Measurements from ENCODE around the gene PDE4D. TPM values are rescaled to one million over a fixed set of nuclear protein-coding genes. Genes with fewer than 3 reads are reported as not detected.

PDE4D gene
- total RNA-seq, 1 donor from 2014 or later: 2.3 TPM

DNA sequence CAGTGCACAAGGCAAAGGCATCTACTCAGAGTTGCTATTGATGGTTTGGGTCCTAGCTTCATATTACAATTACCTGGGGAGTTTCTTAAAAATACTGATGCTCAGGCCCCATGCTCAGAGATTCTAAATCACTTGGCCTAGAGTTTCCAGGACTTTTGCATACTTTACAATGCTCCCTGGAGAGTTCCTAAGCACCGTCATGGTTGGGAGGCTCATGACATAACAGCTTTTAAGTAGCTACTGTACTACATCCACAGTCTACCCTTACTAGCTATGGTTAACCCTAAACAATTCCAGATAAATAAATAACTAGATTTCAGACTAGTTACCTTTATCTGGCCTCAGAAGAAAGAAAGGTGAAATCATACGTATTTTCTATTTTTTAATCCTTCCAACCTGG lies 414.4 kb downstream of the PDE4D start:
- H3K27me3 Mint-ChIP-seq (ENCODE audit: insufficient read depth, low read depth): peaks cover 2% of the 10 kb centered on the region

GRCh38 chr5:59474324-59474723 lies 419.2 kb downstream of the PDE4D start:
- no peak overlapping the region for H3K27ac ChIP-seq
- H3K9me3 ChIP-seq (ENCODE audit: low read depth): no peaks in the 10 kb centered on the region
- peaks cover 3% of the 10 kb centered on the region for H3K4me1 Mint-ChIP-seq
- no peak overlapping the region for H3K27ac Mint-ChIP-seq
- H3K4me2 ChIP-seq: no peak overlapping the region
- no peaks in the 10 kb centered on the region for H3K79me2 ChIP-seq (ENCODE audit: low read depth)
- TF ChIP-seq, protein P1, sequence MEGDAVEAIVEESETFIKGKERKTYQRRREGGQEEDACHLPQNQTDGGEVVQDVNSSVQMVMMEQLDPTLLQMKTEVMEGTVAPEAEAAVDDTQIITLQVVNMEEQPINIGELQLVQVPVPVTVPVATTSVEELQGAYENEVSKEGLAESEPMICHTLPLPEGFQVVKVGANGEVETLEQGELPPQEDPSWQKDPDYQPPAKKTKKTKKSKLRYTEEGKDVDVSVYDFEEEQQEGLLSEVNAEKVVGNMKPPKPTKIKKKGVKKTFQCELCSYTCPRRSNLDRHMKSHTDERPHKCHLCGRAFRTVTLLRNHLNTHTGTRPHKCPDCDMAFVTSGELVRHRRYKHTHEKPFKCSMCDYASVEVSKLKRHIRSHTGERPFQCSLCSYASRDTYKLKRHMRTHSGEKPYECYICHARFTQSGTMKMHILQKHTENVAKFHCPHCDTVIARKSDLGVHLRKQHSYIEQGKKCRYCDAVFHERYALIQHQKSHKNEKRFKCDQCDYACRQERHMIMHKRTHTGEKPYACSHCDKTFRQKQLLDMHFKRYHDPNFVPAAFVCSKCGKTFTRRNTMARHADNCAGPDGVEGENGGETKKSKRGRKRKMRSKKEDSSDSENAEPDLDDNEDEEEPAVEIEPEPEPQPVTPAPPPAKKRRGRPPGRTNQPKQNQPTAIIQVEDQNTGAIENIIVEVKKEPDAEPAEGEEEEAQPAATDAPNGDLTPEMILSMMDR (IDR thresholded peaks at IDR 0.05): no peak
- TF ChIP-seq EZH2phosphoT487 (IDR thresholded peaks at IDR 0.05) (no peak), EZH2 (IDR thresholded peaks at IDR 0.05) (no peak)
- H3K36me3 ChIP-seq: no peaks in the 10 kb centered on the region
- no peaks in the 10 kb centered on the region for H4K20me1 ChIP-seq (ENCODE audit: low read depth)
- no peaks in the 10 kb centered on the region for H3K4me1 ChIP-seq
- H3K9me3 Mint-ChIP-seq: no peaks in the 10 kb centered on the region
- H3K9ac ChIP-seq: no peak overlapping the region
- no peaks in the 10 kb centered on the region for H3K27me3 ChIP-seq
- H3F3A ChIP-seq (ENCODE audit: low read depth): no peaks in the 10 kb centered on the region
- no peak overlapping the region for H2AFZ ChIP-seq (replicated peaks)
- no peak for DNase-seq (ENCODE audit: low spot score)
- no peak overlapping the region for H3K4me3 Mint-ChIP-seq
- H3K4me3 ChIP-seq: no peak overlapping the region
- H3K27me3 Mint-ChIP-seq (ENCODE audit: insufficient read depth, low read depth): no peaks in the 10 kb centered on the region
- no peaks in the 10 kb centered on the region for H3K36me3 Mint-ChIP-seq

More for the DNA sequence above, 414.4 kb downstream of the PDE4D start:
- no peaks in the 10 kb centered on the region for H3K9me3 ChIP-seq (ENCODE audit: low read depth)
- TF ChIP-seq EZH2 (IDR thresholded peaks at IDR 0.05) (no peak), EZH2phosphoT487 (IDR thresholded peaks at IDR 0.05) (no peak)
- TF ChIP-seq, protein P1 (IDR thresholded peaks at IDR 0.05): no peak
- no peak overlapping the region for H3K4me2 ChIP-seq
- Mint-ChIP-seq H3K9me3 (no peaks in the 10 kb centered on the region), H3K4me3 (no peak overlapping the region), H3K36me3 (no peaks in the 10 kb centered on the region), H3K4me1 (peaks cover 3% of the 10 kb centered on the region), H3K27ac (no peak overlapping the region)
- H3K9ac ChIP-seq: no peak overlapping the region
- no peaks in the 10 kb centered on the region for H3K36me3 ChIP-seq
- DNase-seq (ENCODE audit: low spot score): no peak
- H3K79me2 ChIP-seq (ENCODE audit: low read depth): no peaks in the 10 kb centered on the region
- no peak overlapping the region for H2AFZ ChIP-seq (replicated peaks)
- no peaks in the 10 kb centered on the region for H3K27me3 ChIP-seq
- H3K4me1 ChIP-seq: no peaks in the 10 kb centered on the region
- no peaks in the 10 kb centered on the region for H3F3A ChIP-seq (ENCODE audit: low read depth)
- no peak overlapping the region for H3K4me3 ChIP-seq
- H4K20me1 ChIP-seq (ENCODE audit: low read depth): no peaks in the 10 kb centered on the region
- no peak overlapping the region for H3K27ac ChIP-seq

- Histone ChIP-seq H3K9me3 (ENCODE audit: low read depth) (no peaks in the 10 kb centered on the region), H3F3A (ENCODE audit: low read depth) (no peaks in the 10 kb centered on the region), H3K4me2 (no peak overlapping the region), H3K27me3 (no peaks in the 10 kb centered on the region), H3K4me1 (no peaks in the 10 kb centered on the region), H3K9ac (no peak overlapping the region), H3K27ac (no peak overlapping the region), H2AFZ (replicated peaks) (no peak overlapping the region), H3K79me2 (ENCODE audit: low read depth) (no peaks in the 10 kb centered on the region), H4K20me1 (ENCODE audit: low read depth) (no peaks in the 10 kb centered on the region), H3K4me3 (no peak overlapping the region), H3K36me3 (no peaks in the 10 kb centered on the region)
- Mint-ChIP-seq H3K36me3 (no peaks in the 10 kb centered on the region), H3K4me3 (no peak overlapping the region), H3K9me3 (no peaks in the 10 kb centered on the region), H3K27me3 (ENCODE audit: insufficient read depth, low read depth) (no peaks in the 10 kb centered on the region), H3K27ac (no peak overlapping the region), H3K4me1 (no peaks in the 10 kb centered on the region)
- no peak for TF ChIP-seq EZH2phosphoT487 (IDR thresholded peaks at IDR 0.05)
- TF ChIP-seq, protein P1 (IDR thresholded peaks at IDR 0.05): no peak
- TF ChIP-seq EZH2 (IDR thresholded peaks at IDR 0.05): no peak
- no peak for DNase-seq (ENCODE audit: low spot score)
Measured at GRCh38 chr5:59473611-59474010, 419.9 kb downstream of the PDE4D start.

Data from neural progenitor cell (in vitro differentiated cells).